NCI-H1092 treated with DMSO at 0.1 percent for 48 hours (cell line): ENCODE measurements around the gene METTL24.

Source experiments
- DNase-seq: peaks from one replicate; lab custom pipeline; 2025; lab: John Stamatoyannopoulos, UW

The METTL24 gene

DNA sequence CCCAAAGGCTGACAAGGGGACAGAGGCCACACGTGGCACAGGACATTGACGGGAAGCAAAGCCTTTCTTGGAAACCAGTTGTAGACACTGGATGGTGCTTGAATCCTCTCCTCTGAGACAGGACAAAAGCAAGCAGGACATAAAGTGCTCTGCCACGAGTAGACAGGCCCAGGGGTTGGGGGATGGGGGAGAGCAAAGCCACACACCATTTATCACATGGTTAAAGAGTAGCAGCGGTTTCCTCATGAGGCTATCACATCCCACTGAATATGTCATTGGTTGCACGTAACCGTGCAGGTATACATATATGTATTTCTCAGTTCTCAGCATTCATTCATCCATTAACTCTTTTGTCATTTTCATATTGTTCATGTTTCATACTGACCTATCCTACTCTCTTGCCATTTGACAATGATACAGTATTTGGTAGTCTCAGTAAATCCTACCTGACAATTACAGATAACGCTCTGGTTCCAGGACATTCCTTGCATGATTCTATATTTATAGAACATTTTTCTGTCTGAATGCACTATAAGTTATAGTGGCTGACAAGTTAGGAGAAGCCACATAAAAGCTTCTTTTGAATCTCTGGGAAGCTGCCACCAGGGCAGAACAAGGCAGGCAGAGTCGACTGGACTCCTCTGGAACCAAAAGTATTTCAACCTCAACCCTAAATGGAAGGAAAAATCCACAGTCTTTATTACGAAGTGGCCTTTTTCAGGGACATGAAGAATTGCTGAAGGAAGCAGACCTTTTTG is 23.5 kb downstream of the METTL24 start:
- DNase-seq = no peak

DNA sequence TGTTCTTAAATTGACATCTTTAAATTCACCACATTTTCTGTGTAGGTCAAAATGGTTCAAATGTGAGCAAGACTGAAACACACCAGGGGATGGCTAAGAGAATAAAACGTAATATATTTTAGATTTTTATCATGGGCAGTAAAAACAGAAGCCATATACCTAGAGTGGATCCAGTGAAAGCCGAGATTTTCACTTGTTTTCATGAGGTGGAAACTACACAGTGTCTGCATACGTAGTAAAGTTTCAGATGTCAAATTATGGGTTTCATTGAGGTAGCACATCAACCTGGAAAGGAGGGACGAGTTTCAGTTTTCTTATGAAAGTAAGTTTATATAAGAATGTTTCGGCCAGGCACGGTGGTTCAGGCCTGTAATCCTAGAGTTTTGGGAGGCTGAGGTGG is 25.9 kb downstream of the METTL24 start:
- DNase-seq = no peak

GRCh38 chr6:110331816-110332215 is 26.3 kb downstream of the METTL24 start:
- no peak for DNase-seq

GRCh38 chr6:110331390-110331789 is 26.8 kb downstream of the METTL24 start:
- no peak for DNase-seq

GRCh38 chr6:110329714-110330436 is 28.3 kb downstream of the METTL24 start:
- DNase-seq = no peak

DNA sequence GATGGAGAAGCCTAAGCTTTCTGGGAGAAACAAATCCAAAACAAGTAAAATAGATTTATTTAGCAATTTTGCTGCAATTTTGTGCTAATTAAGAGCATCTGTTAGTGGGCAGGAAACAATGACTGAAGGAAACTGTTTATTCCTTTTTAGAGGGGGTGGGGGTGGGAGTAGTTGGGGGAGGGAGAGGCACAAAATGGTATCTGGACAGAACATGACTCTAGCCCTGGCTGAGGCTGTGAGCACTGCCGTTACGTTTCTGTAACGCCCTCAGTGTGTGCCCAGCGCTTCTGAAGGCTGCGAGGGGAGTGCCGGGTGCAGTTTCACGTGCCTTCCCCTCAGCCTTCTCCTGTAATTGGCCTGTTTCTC is 28.8 kb downstream of the METTL24 start:
- DNase-seq = no peak

GRCh38 chr6:110328259-110328658 is 29.9 kb downstream of the METTL24 start:
- no peak for DNase-seq

- no peak for DNase-seq
Observed at GRCh38 chr6:110327391-110327790, 30.8 kb downstream of the METTL24 start.

- no peak for DNase-seq
Observed at GRCh38 chr6:110326609-110327008, 31.5 kb downstream of the METTL24 start.

DNA sequence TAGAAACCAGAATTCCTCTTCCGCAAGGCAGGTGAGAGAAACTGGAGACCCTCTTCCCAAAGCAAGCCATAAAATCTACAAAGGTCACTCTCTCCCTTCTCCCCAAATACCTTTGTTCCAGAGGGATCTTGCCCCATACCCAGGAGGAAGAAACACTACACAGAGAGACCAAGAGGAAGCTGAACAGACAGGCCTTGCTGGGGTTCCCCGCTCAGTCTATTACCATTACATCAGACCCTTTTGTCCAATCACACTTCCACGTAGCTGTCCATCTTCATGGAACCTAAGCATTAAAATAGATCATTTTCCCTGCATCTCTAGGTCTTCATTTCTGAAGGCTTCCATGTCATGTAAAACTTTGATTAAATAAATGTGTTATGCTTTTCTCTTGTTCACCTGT is 32.1 kb downstream of the METTL24 start:
- no peak for DNase-seq

- peak; percentile 64 for DNase-seq
Observed at GRCh38 chr6:110325197-110325596, 33.0 kb downstream of the METTL24 start.

- DNase-seq = peak; percentile 37
Observed at GRCh38 chr6:110324548-110324947, 33.6 kb downstream of the METTL24 start.

GRCh38 chr6:110323258-110323657 is 34.9 kb downstream of the METTL24 start:
- no peak for DNase-seq

DNA sequence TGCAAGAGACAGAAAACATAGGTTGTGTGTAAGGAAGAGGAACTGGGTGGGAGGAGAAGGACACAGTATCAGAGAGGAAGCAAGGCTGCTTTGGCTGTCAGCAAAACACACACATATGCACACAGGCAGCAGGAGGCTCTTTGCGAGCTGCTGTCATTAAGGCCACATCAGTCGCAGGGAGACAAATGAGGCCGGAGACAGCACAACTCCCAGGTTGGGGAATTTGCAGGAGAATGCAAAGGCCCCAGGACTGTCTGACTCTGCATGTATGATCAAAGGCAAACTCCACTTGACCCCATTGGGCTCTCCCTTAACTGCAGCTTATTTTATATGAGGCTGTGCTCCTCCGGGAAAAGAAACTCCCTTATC is 35.3 kb downstream of the METTL24 start:
- no peak for DNase-seq

GRCh38 chr6:110322151-110322873 is 35.8 kb downstream of the METTL24 start:
- no peak for DNase-seq

DNA sequence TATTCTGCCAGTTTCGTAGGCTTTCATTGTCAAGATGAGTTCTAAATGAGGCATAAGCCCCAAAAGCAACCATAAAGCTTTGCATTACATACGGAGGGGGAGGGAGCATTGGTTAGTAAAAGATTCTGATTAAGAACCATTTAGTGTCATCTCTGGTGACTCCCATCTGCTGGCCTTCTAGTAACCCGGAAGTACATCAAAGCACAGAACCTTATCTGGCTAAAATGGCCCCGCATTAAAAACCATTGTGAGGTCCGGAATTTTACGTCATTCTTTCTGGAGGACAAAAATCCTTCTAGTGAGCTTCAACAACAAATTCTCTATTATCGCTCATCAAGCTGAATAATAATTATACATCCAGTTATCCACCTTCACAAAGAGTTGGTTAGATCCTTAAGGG is 37.8 kb downstream of the METTL24 start:
- DNase-seq = no peak

- DNase-seq = no peak
Observed at GRCh38 chr6:110319843-110320242, 38.3 kb downstream of the METTL24 start.

GRCh38 chr6:110319381-110319780 is 38.8 kb downstream of the METTL24 start:
- DNase-seq = no peak

DNA sequence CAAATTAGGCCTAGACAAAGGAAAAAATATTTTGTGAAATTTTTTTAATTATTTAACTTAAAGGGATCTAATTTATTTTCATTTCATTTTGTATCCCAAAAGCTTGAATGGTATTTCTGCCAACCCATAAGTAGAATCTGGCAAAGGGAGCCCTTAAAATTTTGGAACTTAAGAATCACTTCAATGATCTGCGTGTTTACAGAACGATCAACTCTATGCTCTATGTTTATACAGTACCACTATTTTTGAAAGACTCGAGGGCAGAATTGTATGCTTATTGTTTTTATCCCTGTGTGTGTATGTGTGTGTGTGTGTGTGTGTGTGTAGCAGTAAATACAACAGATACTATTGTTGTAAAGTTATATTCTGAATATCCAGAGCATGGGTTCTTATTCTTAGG is 39.2 kb downstream of the METTL24 start:
- DNase-seq = no peak

GRCh38 chr6:110317646-110318045 is 40.5 kb downstream of the METTL24 start:
- DNase-seq = no peak

GRCh38 chr6:110317189-110317588 is 41.0 kb downstream of the METTL24 start:
- DNase-seq = no peak

GRCh38 chr6:110315869-110316398 is 42.2 kb downstream of the METTL24 start:
- DNase-seq = no peak
